HepG2 (cell line): ENCODE measurements around the gene DNASE1L2. TPM values are rescaled to one million over a fixed set of nuclear protein-coding genes. Genes with fewer than 3 reads are reported as not detected.

Source experiments
- AGO2 ChIP-seq: fragments of 200-400 bp; formaldehyde crosslinking; optimal IDR thresholded peaks from 2 replicates; pipeline ENCODE3; 2017; ENCODE audit warnings: mild to moderate bottlenecking, low read depth, low read length, moderate library complexity
- CBFB ChIP-seq: sonication (generic); formaldehyde crosslinking; IDR thresholded peaks from 2 replicates; pipeline ENCODE4 v1.4.0; 2020; ENCODE audit warnings: missing genetic modification reagents
- CCAR2 ChIP-seq: fragments of 200-400 bp; formaldehyde crosslinking; optimal IDR thresholded peaks from 2 replicates; pipeline ENCODE3; 2018; ENCODE audit warnings: low read depth, mild to moderate bottlenecking, low read length, moderate library complexity
- MIER2 ChIP-seq: IDR thresholded peaks from 2 replicates; pipeline ENCODE4 v1.6.1; 2016; ENCODE audit warnings: missing biosample characterization, missing genetic modification reagents
- SP2 ChIP-seq: sonication (generic); formaldehyde crosslinking; IDR thresholded peaks from 2 replicates; pipeline ENCODE4 v1.5.1; 2020; ENCODE audit warnings: mild to moderate bottlenecking, missing genetic modification reagents
- TCF7 ChIP-seq: sonication (generic); IDR thresholded peaks from 2 replicates; pipeline ENCODE4 v1.6.1; 2016; ENCODE audit warnings: antibody characterized with exemption, low read depth
- TEAD2 ChIP-seq: sonication (generic); formaldehyde crosslinking; IDR thresholded peaks from 2 replicates; pipeline ENCODE4 v1.9.0; 2021; ENCODE audit warnings: missing genetic modification reagents
- ZFP1 ChIP-seq: IDR thresholded peaks from 2 replicates; pipeline ENCODE4 v1.6.1; 2016
- ZNF275 ChIP-seq: sonication (generic); formaldehyde crosslinking; IDR thresholded peaks from 2 replicates; pipeline ENCODE4 v1.8.0; 2022; ENCODE audit warnings: missing genetic modification reagents, mild to moderate bottlenecking, inconsistent platforms, borderline replicate concordance
- ZNF276 ChIP-seq: sonication (generic); formaldehyde crosslinking; IDR thresholded peaks from 2 replicates; pipeline ENCODE4 v1.4.0; 2020; ENCODE audit warnings: mild to moderate bottlenecking, low read depth, missing genetic modification reagents
- ZNF460 ChIP-seq: sonication (generic); formaldehyde crosslinking; IDR thresholded peaks from 2 replicates; pipeline ENCODE4 v1.5.1; 2020; ENCODE audit warnings: missing genetic modification reagents, mild to moderate bottlenecking, borderline replicate concordance
- ZNF512B ChIP-seq: sonication (generic); formaldehyde crosslinking; IDR thresholded peaks from 2 replicates; pipeline ENCODE4 v1.5.1; 2020; ENCODE audit warnings: missing genetic modification reagents, mild to moderate bottlenecking, borderline replicate concordance
- ZNF577 ChIP-seq: sonication (generic); formaldehyde crosslinking; IDR thresholded peaks from 2 replicates; pipeline ENCODE4 v1.4.0; 2020; ENCODE audit warnings: mild to moderate bottlenecking, low read depth, missing genetic modification reagents, borderline replicate concordance
- ZNF597 ChIP-seq: sonication (generic); formaldehyde crosslinking; IDR thresholded peaks from 2 replicates; pipeline ENCODE4 v1.5.0; 2020; ENCODE audit warnings: missing genetic modification reagents
- ZNF639 ChIP-seq: conservative IDR thresholded peaks from 2 replicates; pipeline ENCODE4 v1.6.1; 2018; ENCODE audit warnings: missing genetic modification reagents
- ZNF660 ChIP-seq: sonication (generic); formaldehyde crosslinking; IDR thresholded peaks from 2 replicates; pipeline ENCODE4 v1.5.1; 2020; ENCODE audit warnings: mild to moderate bottlenecking, low read depth, missing genetic modification reagents, borderline replicate concordance
- ZNF75D ChIP-seq: sonication (generic); formaldehyde crosslinking; IDR thresholded peaks from 2 replicates; pipeline ENCODE4 v1.8.1; 2023; ENCODE audit warnings: missing genetic modification reagents, mild to moderate bottlenecking, borderline replicate concordance
- polyA plus RNA-seq, 8 experiments: library from polyadenylated mRNA; depleted of rRNA in 3 of 8; stranded (reverse) in 7 of 8; unstranded in 1 of 8; fragments of >200 nt; fragmentation: Illumina TruSeq in 4 of 8; extraction: Trizol in 4 of 8; gene quantifications; 2 replicates each; pipeline versions ENCODE4 v1.2.1 to v1.2.3, GENCODE V29; 2011 to 2016; ENCODE audit warnings: low read depth in 4 of 8, missing spikeins in 1 of 8, mixed read lengths in 1 of 8; ENCODE audit not compliant: insufficient read depth in 1 of 8
- total RNA-seq, 5 experiments: library from RNA; depleted of rRNA; stranded (reverse); fragments of >200 nt; fragmentation: Illumina TruSeq; extraction: Trizol; gene quantifications; 2 replicates each; pipeline ENCODE4 v1.2.3, GENCODE V29; 2016; ENCODE audit warnings: low read depth in 1 of 5

DNASE1L2 gene
- total and polyA plus RNA-seq, 2 of the 13 experiments (the other 11 are each of a cell fraction or from before 2014, with no cell fraction given), result 0.44 to 0.50 TPM

- no peak for TF ChIP-seq ZNF512B (CRISPR knock-in tag)
- no peak for TF ChIP-seq ZNF75D (CRISPR knock-in tag)
- no peak for TF ChIP-seq ZNF660
- no peak for TF ChIP-seq ZFP1 (CRISPR knock-in tag)
- peak; percentile 70 for TF ChIP-seq SP2 (CRISPR knock-in tag)
- TF ChIP-seq ZNF276 (CRISPR knock-in tag), result peak; percentile 61; the same call in 1 of the 2 replicates
- TF ChIP-seq ZNF639 (CRISPR knock-in tag), result peak; percentile 94; the same call in 1 of the 2 replicates
- TF ChIP-seq ZNF597, result no peak
- no peak for TF ChIP-seq MIER2 (CRISPR knock-in tag)
- TF ChIP-seq ZNF577 (CRISPR knock-in tag), result no peak
- no peak for TF ChIP-seq TCF7
- no peak for TF ChIP-seq CCAR2
- no peak for TF ChIP-seq TEAD2 (CRISPR knock-in tag)
- peak; percentile 88 for TF ChIP-seq CBFB (CRISPR knock-in tag)
- TF ChIP-seq ZNF275 (CRISPR knock-in tag), result peak; percentile 93; the same call in 1 of the 2 replicates
- TF ChIP-seq AGO2, result peak; percentile 64
- TF ChIP-seq ZNF460, result peak; percentile 48; the same call in 1 of the 2 replicates
Observed at GRCh38 chr16:2267913-2268666, 31.8 kb downstream of the DNASE1L2 start, which contains the start of gene RNPS1 (continued).
